ENCODE results near the gene EGLN3.

EGLN3 gene

DNA sequence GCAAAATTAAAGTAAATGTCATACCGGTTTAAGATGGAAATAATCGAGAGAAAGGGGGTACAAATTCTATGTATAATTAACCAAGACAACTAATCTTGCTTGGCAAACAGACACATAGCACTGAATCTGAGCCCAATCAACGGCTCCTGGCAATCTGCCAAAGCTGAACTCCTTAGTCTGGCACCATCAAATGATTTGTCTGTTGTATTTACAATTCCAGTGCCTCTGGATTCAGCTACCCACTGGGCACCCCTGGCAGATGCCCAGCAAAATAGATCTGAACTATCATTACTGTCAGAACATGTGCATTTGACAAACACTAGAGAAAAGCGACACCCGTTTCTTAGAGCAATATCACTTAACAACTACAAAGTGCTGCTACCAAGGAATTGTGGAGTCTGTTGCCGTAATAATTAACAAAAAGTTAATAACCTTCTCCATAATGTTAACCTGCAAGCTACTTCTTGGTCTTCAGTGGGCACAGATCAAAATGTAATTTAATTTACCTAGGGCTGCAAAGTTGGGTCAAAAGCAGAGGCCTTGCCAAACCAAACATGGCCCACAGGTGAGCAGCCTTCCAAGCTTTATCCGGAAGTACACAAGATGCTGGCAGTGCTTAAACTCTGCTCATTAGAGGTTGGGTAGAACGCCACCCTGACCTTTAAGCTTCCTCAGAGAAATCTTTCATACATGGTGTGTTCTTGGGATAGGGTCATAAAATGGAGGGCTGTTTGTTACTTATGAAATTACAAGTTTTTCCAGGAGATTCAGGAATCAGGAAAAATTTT lies 7.6 kb downstream of the EGLN3 start:
- peak overlapping the region; percentile 90 for H3K27ac ChIP-seq
- TF ChIP-seq CTCF (conservative IDR thresholded peaks at IDR 0.05) = no peak

GRCh38 chr14:33941718-33942117 lies 9.2 kb downstream of the EGLN3 start:
- H3K27ac ChIP-seq = peak overlapping the region; percentile 90
- TF ChIP-seq CTCF (conservative IDR thresholded peaks at IDR 0.05) = no peak

- no peak for TF ChIP-seq CTCF (conservative IDR thresholded peaks at IDR 0.05)
Measured at GRCh38 chr14:33940561-33941011, 10.3 kb downstream of the EGLN3 start.

GRCh38 chr14:33938131-33938949 lies 12.5 kb downstream of the EGLN3 start:
- TF ChIP-seq CTCF (conservative IDR thresholded peaks at IDR 0.05) = no peak
- peak overlapping the region; percentile 71 for H3K27ac ChIP-seq

More at GRCh38 chr14:33940561-33941011, 10.3 kb downstream of the EGLN3 start:
- no peak overlapping the region; the same call in 1 of the 2 replicates for H3K27ac ChIP-seq

DNA sequence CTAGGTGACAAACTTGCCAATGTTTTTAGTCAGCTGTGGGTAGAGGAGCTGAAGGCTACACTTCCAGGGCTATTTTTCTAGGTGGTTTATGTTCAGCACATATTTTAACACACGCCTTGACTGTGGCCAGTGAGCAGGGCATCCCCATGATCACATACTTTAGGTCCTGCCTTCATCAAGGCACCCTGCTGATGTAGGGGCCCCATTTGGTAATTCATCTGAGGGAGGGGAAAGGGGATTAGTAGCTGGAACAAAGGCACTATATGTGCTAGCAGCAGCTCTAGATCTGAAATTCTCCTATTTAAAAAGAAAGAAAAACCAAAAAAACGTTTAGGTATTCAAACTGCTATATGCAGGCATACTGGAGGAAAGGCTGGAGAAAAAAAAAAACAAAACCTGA lies 14.5 kb downstream of the EGLN3 start:
- no peak for TF ChIP-seq CTCF (conservative IDR thresholded peaks at IDR 0.05)
- H3K27ac ChIP-seq = no peak overlapping the region

GRCh38 chr14:33934938-33935337 lies 15.9 kb downstream of the EGLN3 start:
- TF ChIP-seq CTCF (conservative IDR thresholded peaks at IDR 0.05) = no peak
- H3K27ac ChIP-seq = no peak overlapping the region

- H3K27ac ChIP-seq = peak overlapping the region; percentile 55
- TF ChIP-seq CTCF (conservative IDR thresholded peaks at IDR 0.05) = no peak
Measured at GRCh38 chr14:33934043-33934750, 16.7 kb downstream of the EGLN3 start.

Data from VCaP (cell line).